Endothelial cell of umbilical vein (primary cell): Measurements from ENCODE around the gene EPB41L4B. TPM values are rescaled to one million over a fixed set of nuclear protein-coding genes. Genes with fewer than 3 reads are reported as not detected.
A peak's percentile ranks its signal among the peaks of the same experiment; 100 is the strongest.

Source experiments
- BruUV-seq: library from RNA; stranded (reverse); fragments of 400-500 nt; replicated peaks from 2 replicates; lab custom pipeline; 2021; lab: Mats Ljungman, UMichigan
- CTCF ChIA-PET: fragments of 300-600, 350-600 bp; sonication (Branson Sonifier 250); formaldehyde crosslinking; loops from one replicate; lab custom pipeline; 2021; ENCODE audit warnings: antibody characterized with exemption, inconsistent platforms; lab: Charles Lee
- POLR2A ChIA-PET: fragments of 300-600, 350-600 bp; sonication (Branson Sonifier 250); formaldehyde crosslinking; loops from one replicate; lab custom pipeline; 2021; ENCODE audit warnings: antibody characterized with exemption, inconsistent platforms; lab: Charles Lee
- DNase-seq: peaks from one replicate; pipeline ENCODE4 v3.0.0-alpha.2; 2011; ENCODE audit warnings: low read depth, low spot score
- FAIRE-seq: peaks from 2 replicates; lab custom pipeline; 2011; peaks lifted over from hg19 to GRCh38; lab: Jason Lieb, UNC
- H2AFZ ChIP-seq: 2 replicates; pipeline ENCODE4 v1.6.0; 2012; ENCODE audit warnings: low read depth, low read length, control low read depth, inconsistent platforms
- H3K27ac ChIP-seq: 2 replicates; pipeline ENCODE4 v1.5.1; 2011; ENCODE audit warnings: low read depth, mild to moderate bottlenecking, control low read depth, low read length, moderate library complexity; ENCODE audit not compliant: insufficient read depth
- H3K27me3 ChIP-seq, 2 experiments: 2 replicates each; pipeline versions ENCODE4 v1.6.0 to v1.6.1; 2011; ENCODE audit warnings: low read length in 2 of 2, mixed read lengths in 1 of 2; ENCODE audit not compliant: control insufficient read depth in 2 of 2, insufficient read depth in 2 of 2
- H3K36me3 ChIP-seq, 2 experiments: 2 replicates in 1 of 2; 3 replicates in 1 of 2; pipeline ENCODE4 v1.5.1; 2011; ENCODE audit warnings: low read length in 2 of 2, mild to moderate bottlenecking in 1 of 2, moderate library complexity in 1 of 2; ENCODE audit not compliant: control insufficient read depth in 2 of 2, insufficient read depth in 2 of 2; ENCODE audit errors: extremely low read depth in 1 of 2
- H3K4me1 ChIP-seq: 3 replicates; pipeline ENCODE4 v1.5.1; 2011; ENCODE audit warnings: mild to moderate bottlenecking, low read length; ENCODE audit not compliant: control insufficient read depth, insufficient read depth; ENCODE audit errors: extremely low read depth
- H3K4me2 ChIP-seq: 2 replicates; pipeline ENCODE4 v1.6.1; 2011; ENCODE audit warnings: low read length, control low read depth, mixed read lengths; ENCODE audit not compliant: insufficient read depth
- H3K4me3 ChIP-seq, 3 experiments: fragments of 200-600 bp in 1 of 3; sonication (generic), shearing (Covaris generic) in 1 of 3; replicated peaks in 1 of 3; 2 replicates each; pipeline ENCODE4 v1.5.1; 2011 to 2016; ENCODE audit warnings: control low read depth in 3 of 3, low read length in 3 of 3, mild to moderate bottlenecking in 2 of 3, inconsistent platforms in 1 of 3, low read depth in 1 of 3, moderate library complexity in 1 of 3; ENCODE audit not compliant: insufficient read depth in 1 of 3
- H3K79me2 ChIP-seq: 2 replicates; pipeline ENCODE4 v1.6.0; 2012; ENCODE audit warnings: low read length, inconsistent platforms; ENCODE audit not compliant: control insufficient read depth, insufficient read depth
- H3K9ac ChIP-seq: replicated peaks from 2 replicates; pipeline ENCODE3; 2011; ENCODE audit warnings: low read length, control low read depth; ENCODE audit not compliant: insufficient read depth; ENCODE audit errors: extremely low read depth
- H3K9me1 ChIP-seq: replicated peaks from 3 replicates; pipeline ENCODE4 v1.6.0; 2011; ENCODE audit warnings: mild to moderate bottlenecking, low read length; ENCODE audit not compliant: control insufficient read depth, insufficient read depth; ENCODE audit errors: extremely low read depth
- H3K9me3 ChIP-seq: replicated peaks from 2 replicates; pipeline ENCODE4 v1.5.1; 2012; ENCODE audit warnings: low read length, inconsistent platforms; ENCODE audit not compliant: control insufficient read depth, insufficient read depth
- H4K20me1 ChIP-seq: replicated peaks from 2 replicates; pipeline ENCODE3; 2011; ENCODE audit warnings: mild to moderate bottlenecking, low read length; ENCODE audit not compliant: control insufficient read depth, insufficient read depth; ENCODE audit errors: extremely low read depth
- CTCF ChIP-seq, 2 donors: IDR thresholded peaks; 1 replicate in 1 of 2; 2 replicates in 1 of 2; pipeline ENCODE4 v1.5.1; 2011; ENCODE audit warnings: low read length in 2 of 2, mild to moderate bottlenecking in 2 of 2, moderate library complexity in 2 of 2, control low read depth in 1 of 2, inconsistent platforms in 1 of 2, low read depth in 1 of 2; ENCODE audit not compliant: insufficient read depth in 1 of 2; ENCODE audit errors: extremely low read depth in 1 of 2
- EZH2 ChIP-seq: IDR thresholded peaks from 2 replicates; pipeline ENCODE4 v1.6.1; 2012; ENCODE audit warnings: borderline replicate concordance, low read depth, mild to moderate bottlenecking, moderate library complexity, low read length, inconsistent platforms; ENCODE audit not compliant: severe bottlenecking
- GATA2 ChIP-seq: IDR thresholded peaks from 2 replicates; pipeline ENCODE4 v1.7.0; 2011; ENCODE audit warnings: low read depth, mild to moderate bottlenecking, moderate library complexity, mixed read lengths, low read length; ENCODE audit not compliant: insufficient read length, insufficient read depth
- MAX ChIP-seq: IDR thresholded peaks from 2 replicates; pipeline ENCODE4 v1.6.1; 2011; ENCODE audit not compliant: insufficient read depth, insufficient read length
- MYC ChIP-seq: IDR thresholded peaks from one replicate; pipeline ENCODE4 v1.6.1; 2011; ENCODE audit warnings: mild to moderate bottlenecking, low read depth, low read length
- POLR2AphosphoS5 ChIP-seq: IDR thresholded peaks from 2 replicates; pipeline ENCODE4 v1.6.1; 2012; ENCODE audit warnings: low read depth, mild to moderate bottlenecking, control low read depth, low read length, moderate library complexity; ENCODE audit not compliant: insufficient read depth
- dilution Hi-C: fragments of 300-500 bp; cut with MboI; formaldehyde crosslinking; loops from one replicate; pipeline ENCODE4 v1.15.0; 2019; ENCODE audit warnings: low sequenced_read_pairs; ENCODE audit not compliant: extremely low pct_ligation_motif_present
- intact Hi-C: fragments of 100-400 bp; cut with micrococcal nuclease; formaldehyde crosslinking; loops from one replicate; pipeline ENCODE4 v1.10.0; 2022
- polyA plus RNA-seq, 4 experiments: library from polyadenylated mRNA; depleted of rRNA in 3 of 4; stranded (reverse) in 3 of 4; unstranded in 1 of 4; fragments of >200 nt; gene quantifications; 2 replicates each; pipeline versions ENCODE4 v1.2.1 to v1.2.3, GENCODE V29; 2011 to 2012; ENCODE audit warnings: missing spikeins in 1 of 4
- total RNA-seq: library from RNA; stranded (reverse); gene quantifications from 2 replicates; pipeline ENCODE4 v1.2.3, GENCODE V29; 2021

EPB41L4B gene
- total and polyA plus RNA-seq, 2 donors (not counting 3 experiments of a cell fraction or from before 2014, with no cell fraction given): 0.10 to 0.15 TPM

- H3K36me3 ChIP-seq: no peaks in the 10 kb centered on the region
- no peak overlapping the region for H3K4me3 ChIP-seq
- CTCF ChIA-PET: interaction anchor here (0.8 to 1.0 kb wide), 3 partner anchors 39 to 267 kb away, joined by 3 to 4 read pairs (median 3); no protein-coding TSS in a partner anchor
- no peak overlapping the region for H2AFZ ChIP-seq
- TF ChIP-seq EZH2: no peak
- peak in 1 of 2 donors; percentile 22 for TF ChIP-seq CTCF (IDR thresholded peaks at IDR 0.05; ENCODE audit: extremely low read depth in 1 of 2, insufficient read depth in 1 of 2, low read depth in 1 of 2, low read length in 2 of 2)
- TF ChIP-seq POLR2AphosphoS5: no peak
- intact Hi-C loops (no loop called here), dilution Hi-C loops (no loop called here)
- no peaks in the 10 kb centered on the region for H3K9me1 ChIP-seq
- H3K4me2 ChIP-seq: no peak overlapping the region
- H3K27me3 ChIP-seq: peaks cover 6 to 10% of the 10 kb centered on the region in 2 experiments
- no TSS peak for BruUV-seq
- no peaks in the 10 kb centered on the region for H3K4me1 ChIP-seq
- H4K20me1 ChIP-seq: no peaks in the 10 kb centered on the region
- DNase-seq (no peak), FAIRE-seq (no peak)
- H3K79me2 ChIP-seq: no peaks in the 10 kb centered on the region
- no peaks in the 10 kb centered on the region for H3K9me3 ChIP-seq
- POLR2A ChIA-PET: no interaction called here
- no peak overlapping the region for H3K9ac ChIP-seq
- H3K27ac ChIP-seq: no peak overlapping the region
Measured at GRCh38 chr9:109143881-109144562, 176.8 kb downstream of the EPB41L4B start.

GRCh38 chr9:109141375-109141774, 179.5 kb downstream of the EPB41L4B start:
- intact Hi-C loops: no loop called here
- TF ChIP-seq MAX (no peak), GATA2 (no peak), MYC (no peak), POLR2AphosphoS5 (no peak)
- POLR2A ChIA-PET: no interaction called here

More at GRCh38 chr9:109141375-109141774, 179.5 kb downstream of the EPB41L4B start:
- H3K79me2 ChIP-seq: no peaks in the 10 kb centered on the region
- H3K27me3 ChIP-seq: peaks cover 3 to 4% of the 10 kb centered on the region in 2 experiments
- no peaks in the 10 kb centered on the region for H4K20me1 ChIP-seq
- H3K27ac ChIP-seq: no peak overlapping the region
- H3K36me3 ChIP-seq: no peaks in the 10 kb centered on the region
- dilution Hi-C loops: no loop called here
- H3K9me3 ChIP-seq: no peaks in the 10 kb centered on the region
- H3K4me3 ChIP-seq: no peak overlapping the region
- H3K4me2 ChIP-seq: no peak overlapping the region
- H2AFZ ChIP-seq: no peak overlapping the region
- no peaks in the 10 kb centered on the region for H3K4me1 ChIP-seq
- DNase-seq (no peak), FAIRE-seq (no peak)
- no TSS peak for BruUV-seq
- CTCF ChIA-PET: no interaction called here
- no peak overlapping the region for H3K9ac ChIP-seq
- H3K9me1 ChIP-seq: no peaks in the 10 kb centered on the region
